Right atrium auricular region (tissue), 2 donors: ENCODE data around the gene CACNA2D4. TPM values are rescaled to one million over a fixed set of nuclear protein-coding genes. Genes with fewer than 3 reads are reported as not detected.

Experiments
- DNase-seq: peaks from one replicate; pipeline ENCODE4 v3.0.0-alpha.2; 2019; ENCODE audit warnings: low spot score
- H3K27ac ChIP-seq, 2 donors: fragments of 200-600 bp; sonication (generic); 1 replicate in 1 of 2; 2 replicates in 1 of 2; pipeline ENCODE4 v1.5.1; 2016 to 2019
- H3K27me3 ChIP-seq, 2 donors: fragments of 200-600 bp; sonication (generic); one replicate each; pipeline versions ENCODE4 v1.5.1 to v1.6.0; 2017 to 2019
- H3K36me3 ChIP-seq: fragments of 200-600 bp; sonication (generic); one replicate; pipeline ENCODE4 v1.5.1; 2016
- H3K4me1 ChIP-seq, 2 donors: fragments of 200-600 bp; sonication (generic); one replicate each; pipeline versions ENCODE4 v1.5.1 to v1.6.0; 2017 to 2019
- H3K4me3 ChIP-seq, 2 donors: fragments of 200-600 bp; sonication (generic); 1 replicate in 1 of 2; 2 replicates in 1 of 2; pipeline ENCODE4 v1.5.1; 2017 to 2019; ENCODE audit warnings: mild to moderate bottlenecking in 1 of 2, moderate library complexity in 1 of 2
- H3K9me3 ChIP-seq, 2 donors: fragments of 200-600 bp; sonication (generic); one replicate each; pipeline ENCODE4 v1.5.1; 2019
- total RNA-seq, 2 donors: library from RNA; depleted of rRNA; stranded (reverse); fragments of >200 nt; gene quantifications; one replicate each; pipeline ENCODE4 v1.1.0, GENCODE V29; 2016
- TF ChIP-seq, protein P1 (sequence below), 2 donors: fragments of 200-600 bp; sonication (generic); IDR thresholded peaks; one replicate each; pipeline ENCODE4 v1.5.1; 2019; ENCODE audit warnings: antibody characterized with exemption in 2 of 2

The CACNA2D4 gene
- total RNA-seq, 2 donors from 2014 or later = 1.6 to 4.1 TPM

DNA sequence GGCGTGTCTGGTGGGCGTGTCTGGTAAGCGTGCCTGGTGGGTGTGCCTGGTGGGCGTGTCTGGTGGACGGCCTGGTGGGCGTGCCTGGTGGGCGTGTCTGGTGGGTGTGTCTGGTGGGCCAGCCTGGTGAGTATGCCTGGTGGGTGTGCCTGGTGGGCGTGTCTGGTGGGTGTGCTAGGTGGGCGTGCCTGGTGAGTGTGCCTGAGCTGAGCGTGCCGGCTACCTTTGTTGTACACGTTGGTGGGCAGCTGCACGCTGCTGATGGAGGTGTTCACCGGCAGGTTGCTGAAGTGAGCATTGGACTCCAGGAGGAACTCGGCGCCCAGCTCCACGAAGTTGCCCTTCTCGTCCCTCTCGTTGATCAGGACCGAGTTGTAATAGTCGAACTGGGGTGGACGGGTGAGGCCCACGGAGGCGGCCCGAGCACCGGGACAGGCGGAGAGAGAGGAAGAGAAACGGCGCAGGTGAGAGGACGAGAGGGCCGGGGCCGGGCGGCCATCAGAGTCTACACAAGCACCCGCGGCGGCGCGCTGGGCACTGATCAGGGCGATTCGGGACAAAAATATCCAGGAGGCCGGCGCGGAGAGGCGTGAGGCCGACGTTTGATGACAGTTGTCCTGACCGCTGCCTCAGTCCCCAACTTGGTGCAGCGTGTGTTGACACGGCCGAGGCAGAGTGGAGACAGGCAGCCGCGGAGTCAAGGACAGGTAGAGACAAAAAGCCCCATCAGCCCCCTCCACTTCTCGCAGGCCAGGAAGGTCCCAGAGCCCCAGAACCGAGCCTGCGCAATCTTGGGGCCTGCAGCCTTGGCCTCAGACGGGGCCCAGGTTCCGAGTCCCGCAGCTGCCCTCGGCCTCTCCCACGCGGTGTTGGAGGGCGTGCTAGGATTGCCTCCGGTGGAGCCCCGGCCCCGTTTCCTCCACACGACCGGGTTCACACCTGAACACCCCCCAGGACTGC lies 10.5 kb downstream of the CACNA2D4 start:
- DNase-seq = peak; percentile 49
- no peak overlapping the region for H3K27ac ChIP-seq
- H3K36me3 ChIP-seq = no peaks in the 10 kb centered on the region
- H3K9me3 ChIP-seq = peaks cover 0 to 26% of the 10 kb centered on the region in 2 donors
- no peaks in the 10 kb centered on the region for H3K4me1 ChIP-seq
- H3K27me3 ChIP-seq = no peaks in the 10 kb centered on the region
- TF ChIP-seq, protein P1, sequence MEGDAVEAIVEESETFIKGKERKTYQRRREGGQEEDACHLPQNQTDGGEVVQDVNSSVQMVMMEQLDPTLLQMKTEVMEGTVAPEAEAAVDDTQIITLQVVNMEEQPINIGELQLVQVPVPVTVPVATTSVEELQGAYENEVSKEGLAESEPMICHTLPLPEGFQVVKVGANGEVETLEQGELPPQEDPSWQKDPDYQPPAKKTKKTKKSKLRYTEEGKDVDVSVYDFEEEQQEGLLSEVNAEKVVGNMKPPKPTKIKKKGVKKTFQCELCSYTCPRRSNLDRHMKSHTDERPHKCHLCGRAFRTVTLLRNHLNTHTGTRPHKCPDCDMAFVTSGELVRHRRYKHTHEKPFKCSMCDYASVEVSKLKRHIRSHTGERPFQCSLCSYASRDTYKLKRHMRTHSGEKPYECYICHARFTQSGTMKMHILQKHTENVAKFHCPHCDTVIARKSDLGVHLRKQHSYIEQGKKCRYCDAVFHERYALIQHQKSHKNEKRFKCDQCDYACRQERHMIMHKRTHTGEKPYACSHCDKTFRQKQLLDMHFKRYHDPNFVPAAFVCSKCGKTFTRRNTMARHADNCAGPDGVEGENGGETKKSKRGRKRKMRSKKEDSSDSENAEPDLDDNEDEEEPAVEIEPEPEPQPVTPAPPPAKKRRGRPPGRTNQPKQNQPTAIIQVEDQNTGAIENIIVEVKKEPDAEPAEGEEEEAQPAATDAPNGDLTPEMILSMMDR (IDR thresholded peaks at IDR 0.05) = no peak
- H3K4me3 ChIP-seq = no peak overlapping the region

DNA sequence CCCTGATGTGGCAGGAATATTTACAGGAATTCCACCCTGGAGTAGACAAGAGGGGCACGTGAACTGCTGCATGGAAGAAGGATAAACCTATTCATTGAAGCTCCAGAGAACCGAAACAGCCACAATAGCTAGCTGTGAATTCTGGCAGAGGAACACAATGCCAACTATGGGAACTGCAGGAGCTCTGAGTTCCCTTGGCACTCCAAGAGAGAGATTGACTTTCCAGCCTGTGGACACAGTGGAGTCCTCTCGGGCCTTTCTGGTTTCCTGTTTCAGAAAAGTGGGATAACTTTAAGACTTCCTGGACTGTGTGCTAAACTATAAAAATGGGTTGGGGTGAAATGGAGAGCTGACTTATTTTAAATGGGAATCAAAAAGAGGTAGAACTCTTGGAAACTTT lies 11.9 kb downstream of the CACNA2D4 start:
- no peak overlapping the region for H3K27ac ChIP-seq
- H3K27me3 ChIP-seq = no peaks in the 10 kb centered on the region
- H3K4me3 ChIP-seq = no peak overlapping the region
- no peak for DNase-seq
- no peaks in the 10 kb centered on the region for H3K4me1 ChIP-seq
- no peaks in the 10 kb centered on the region for H3K36me3 ChIP-seq
- TF ChIP-seq, protein P1 (IDR thresholded peaks at IDR 0.05) = no peak
- peaks cover 0 to 31% of the 10 kb centered on the region in 2 donors for H3K9me3 ChIP-seq

DNA sequence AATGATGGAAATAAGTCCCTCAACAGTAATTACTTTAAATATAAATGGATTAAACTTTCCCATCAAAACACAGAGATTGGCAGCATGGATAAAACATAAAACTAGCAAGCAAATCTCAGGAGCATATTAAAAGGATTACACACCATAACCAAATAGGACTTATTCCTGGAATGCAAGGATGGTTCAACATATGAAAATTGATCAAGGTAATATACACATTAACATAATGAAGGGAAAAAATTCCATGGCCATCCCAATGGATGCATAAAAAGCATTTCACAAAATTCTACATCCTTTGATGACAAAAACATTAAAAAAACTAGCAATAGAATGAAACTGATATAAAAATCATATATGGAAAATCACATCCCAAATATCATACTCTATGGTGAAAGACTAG lies 13.6 kb downstream of the CACNA2D4 start:
- Histone ChIP-seq H3K4me3 (no peak overlapping the region), H3K27me3 (no peaks in the 10 kb centered on the region), H3K4me1 (no peaks in the 10 kb centered on the region), H3K9me3 (peaks cover 0 to 31% of the 10 kb centered on the region in 2 donors), H3K36me3 (no peaks in the 10 kb centered on the region), H3K27ac (no peak overlapping the region)
- TF ChIP-seq, protein P1 (IDR thresholded peaks at IDR 0.05) = no peak
- no peak for DNase-seq

DNA sequence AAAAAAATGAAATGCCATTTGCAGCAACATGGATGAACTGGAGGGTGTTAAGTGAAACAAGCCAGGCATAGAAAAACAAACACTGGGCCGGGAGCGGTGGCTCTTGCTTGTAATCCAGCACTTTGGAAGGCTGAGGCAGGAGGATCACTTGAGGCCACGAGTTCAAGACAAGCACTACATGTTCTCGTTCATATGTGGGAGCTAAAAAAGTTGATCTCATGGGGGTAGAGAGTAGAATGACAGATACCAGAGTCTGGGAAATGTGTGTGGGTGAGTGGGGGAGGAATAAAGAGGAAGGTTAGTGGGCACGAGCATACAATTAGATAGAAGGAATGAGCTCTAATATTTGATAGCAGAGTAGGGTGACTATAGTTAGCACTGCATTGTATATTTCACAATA lies 21.5 kb downstream of the CACNA2D4 start:
- DNase-seq = no peak
- H3K36me3 ChIP-seq = no peaks in the 10 kb centered on the region
- no peaks in the 10 kb centered on the region for H3K4me1 ChIP-seq
- H3K4me3 ChIP-seq = no peak overlapping the region
- no peak overlapping the region for H3K27ac ChIP-seq
- H3K27me3 ChIP-seq = no peaks in the 10 kb centered on the region
- TF ChIP-seq, protein P1 (IDR thresholded peaks at IDR 0.05) = no peak
- H3K9me3 ChIP-seq = peaks cover 0 to 12% of the 10 kb centered on the region in 2 donors

DNA sequence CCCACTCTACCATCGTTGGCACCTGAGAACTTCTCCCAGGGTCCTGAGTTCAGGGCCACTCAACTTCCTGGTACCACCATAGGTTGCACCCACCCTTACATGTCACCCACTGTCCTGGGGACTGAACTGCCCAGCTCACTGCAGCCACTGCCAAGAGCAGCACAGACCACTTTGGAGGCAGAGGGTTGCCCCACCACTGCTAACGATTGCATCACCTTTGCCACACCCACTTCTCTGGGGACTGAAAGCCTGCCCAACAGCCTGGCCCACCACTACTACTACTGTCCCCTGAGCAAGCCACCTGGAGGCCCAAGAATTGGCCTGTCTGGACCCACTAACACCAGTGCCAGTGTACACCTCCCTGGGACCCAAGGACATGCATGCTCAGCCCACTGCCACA lies 27.6 kb downstream of the CACNA2D4 start:
- DNase-seq = no peak
- Histone ChIP-seq H3K9me3 (peaks cover 0 to 23% of the 10 kb centered on the region in 2 donors), H3K36me3 (no peaks in the 10 kb centered on the region), H3K27me3 (no peaks in the 10 kb centered on the region), H3K4me3 (no peak overlapping the region), H3K27ac (no peak overlapping the region), H3K4me1 (no peaks in the 10 kb centered on the region)
- TF ChIP-seq, protein P1 (IDR thresholded peaks at IDR 0.05) = no peak
